HCT116 (cell line): ENCODE results near the gene CTAGE1. TPM values are rescaled to one million over a fixed set of nuclear protein-coding genes. Genes with fewer than 3 reads are reported as not detected.

Source experiments
- ATAC-seq: fragments of 200-7000 bp; cut with Tn5 transposase; 2 replicates; pipeline ENCODE4 v1.9.1; 2020; ENCODE audit warnings: mild to moderate bottlenecking, moderate library complexity
- BruUV-seq: library from RNA; stranded (reverse); fragments of 400-500 nt; replicated peaks from 2 replicates; lab custom pipeline; 2021; lab: Mats Ljungman, UMichigan
- CTCF ChIA-PET: fragments of 300-600 bp; sonication (Branson Sonifier 250); formaldehyde crosslinking; loops from one replicate; lab custom pipeline; 2021; ENCODE audit warnings: antibody characterized with exemption; lab: Charles Lee
- POLR2A ChIA-PET: fragments of 300-600, 350-600 bp; sonication (Branson Sonifier 250); formaldehyde crosslinking; loops from one replicate; lab custom pipeline; 2021; ENCODE audit warnings: antibody characterized with exemption; lab: Charles Lee
- RAD21 ChIA-PET, 2 experiments: fragments of 300-600 bp; sonication (Branson Sonifier 250); formaldehyde crosslinking; loops; one replicate each; lab custom pipeline; 2023; ENCODE audit warnings: low total read pairs in 2 of 2; ENCODE audit not compliant: uncharacterized antibody in 2 of 2, unreplicated experiment in 2 of 2, low non-redundant PET in 1 of 2; lab: Charles Lee
- DNase-seq: peaks from one replicate; pipeline ENCODE4 v3.0.0-alpha.2; 2010; ENCODE audit warnings: low read depth, low spot score
- H2AFZ ChIP-seq: fragments of 200-600 bp; shearing (Covaris generic), sonication (generic); 2 replicates; pipeline ENCODE4 v1.6.1; 2017; ENCODE audit warnings: low read depth, mixed run types, mixed read lengths, antibody characterized with exemption, low read length; ENCODE audit not compliant: poor library complexity, severe bottlenecking
- H3K27ac ChIP-seq: 2 replicates; pipeline ENCODE4 v1.5.1; 2012; ENCODE audit warnings: low read depth, low read length
- H3K27me3 ChIP-seq: fragments of 200-600 bp; sonication (generic); 2 replicates; pipeline ENCODE4 v1.6.1; 2016; ENCODE audit warnings: mixed run types, low read length, mixed read lengths; ENCODE audit not compliant: insufficient read depth
- H3K36me3 ChIP-seq, 2 experiments: fragments of 200-500 bp in 1 of 2; fragments of 200-600 bp in 1 of 2; sonication (Bioruptor generic) in 1 of 2; sonication (generic) in 1 of 2; 2 replicates each; pipeline versions ENCODE4 v1.5.1 to v1.6.1; 2014 to 2016; ENCODE audit warnings: low read length in 2 of 2, inconsistent platforms in 1 of 2, mixed read lengths in 1 of 2, mixed run types in 1 of 2; ENCODE audit not compliant: insufficient read depth in 2 of 2, control insufficient read depth in 1 of 2
- H3K4me1 ChIP-seq, 2 experiments: fragments of 200-600 bp in 1 of 2; sonication (generic) in 1 of 2; 2 replicates each; pipeline versions ENCODE4 v1.5.1 to v1.6.1; 2012 to 2017; ENCODE audit warnings: low read length in 2 of 2, inconsistent platforms in 1 of 2, mild to moderate bottlenecking in 1 of 2, mixed read lengths in 1 of 2, mixed run types in 1 of 2, moderate library complexity in 1 of 2; ENCODE audit not compliant: insufficient read depth in 2 of 2, control insufficient read depth in 1 of 2
- H3K4me2 ChIP-seq: fragments of 200-600 bp; sonication (generic); 2 replicates; pipeline ENCODE4 v1.6.1; 2017; ENCODE audit warnings: mixed run types, low read length, mixed read lengths
- H3K4me3 ChIP-seq, 2 experiments: fragments of 200-600 bp in 1 of 2; sonication (generic) in 1 of 2; replicated peaks in 1 of 2; 2 replicates each; pipeline ENCODE4 v1.5.1; 2011 to 2016; ENCODE audit warnings: low read length in 2 of 2, control low read depth in 1 of 2, low read depth in 1 of 2, mild to moderate bottlenecking in 1 of 2, mixed read lengths in 1 of 2, mixed run types in 1 of 2
- H3K79me2 ChIP-seq: fragments of 200-600 bp; sonication (generic); 2 replicates; pipeline ENCODE4 v1.6.1; 2017; ENCODE audit warnings: mild to moderate bottlenecking, mixed run types, low read length, moderate library complexity, mixed read lengths; ENCODE audit not compliant: insufficient read depth
- H3K9ac ChIP-seq: fragments of 200-600 bp; sonication (generic); 2 replicates; pipeline ENCODE4 v1.6.1; 2016; ENCODE audit warnings: low read length, mixed read lengths
- H3K9me2 ChIP-seq: fragments of 200-600 bp; sonication (generic), shearing (Covaris generic); 2 replicates; pipeline ENCODE4 v1.6.1; 2017; ENCODE audit warnings: mixed run types, mild to moderate bottlenecking, moderate library complexity; ENCODE audit not compliant: insufficient read depth
- H3K9me3 ChIP-seq, 2 experiments: fragments of 200-500 bp in 1 of 2; fragments of 200-600 bp in 1 of 2; sonication (Bioruptor generic) in 1 of 2; sonication (generic) in 1 of 2; 2 replicates each; pipeline ENCODE4 v1.6.1; 2014 to 2017; ENCODE audit warnings: low read length in 2 of 2, mixed read lengths in 2 of 2, inconsistent platforms in 1 of 2, low read depth in 1 of 2, mild to moderate bottlenecking in 1 of 2, mixed run types in 1 of 2, moderate library complexity in 1 of 2; ENCODE audit not compliant: control insufficient read depth in 1 of 2, insufficient read depth in 1 of 2
- H4K20me1 ChIP-seq: fragments of 200-600 bp; sonication (generic), shearing (Covaris generic); 2 replicates; pipeline ENCODE4 v1.6.1; 2017; ENCODE audit warnings: mixed run types, mild to moderate bottlenecking, moderate library complexity; ENCODE audit not compliant: insufficient read depth
- CBX3 ChIP-seq: IDR thresholded peaks from 2 replicates; pipeline ENCODE4 v1.6.1; 2012; ENCODE audit warnings: low read depth
- CEBPB ChIP-seq: IDR thresholded peaks from 2 replicates; pipeline ENCODE4 v1.6.1; 2012; ENCODE audit warnings: low read depth
- EGR1 ChIP-seq: IDR thresholded peaks from 2 replicates; pipeline ENCODE4 v1.6.1; 2012; ENCODE audit warnings: low read depth
- ELF1 ChIP-seq: IDR thresholded peaks from 2 replicates; pipeline ENCODE4 v1.6.1; 2012; ENCODE audit warnings: low read depth, borderline replicate concordance
- EZH2 ChIP-seq: fragments of 200-600 bp; sonication (generic); IDR thresholded peaks from 2 replicates; pipeline ENCODE4 v1.6.1; 2017; ENCODE audit warnings: antibody characterized with exemption, mixed run types
- EZH2phosphoT487 ChIP-seq: fragments of 200-600 bp; IDR thresholded peaks from 2 replicates; pipeline ENCODE4 v1.6.1; 2018; ENCODE audit warnings: antibody characterized with exemption, borderline replicate concordance
- JUND ChIP-seq: IDR thresholded peaks from 2 replicates; pipeline ENCODE4 v1.6.1; 2012
- POLR2A ChIP-seq: IDR thresholded peaks from 2 replicates; pipeline ENCODE4 v1.7.0; 2011; ENCODE audit warnings: borderline replicate concordance; ENCODE audit not compliant: insufficient read depth, insufficient read length; ENCODE audit errors: extremely low read depth
- RAD21 ChIP-seq: IDR thresholded peaks from 2 replicates; pipeline ENCODE4 v1.6.1; 2012; ENCODE audit warnings: low read depth, mild to moderate bottlenecking
- SIN3A ChIP-seq: IDR thresholded peaks from 2 replicates; pipeline ENCODE4 v1.6.1; 2012; ENCODE audit warnings: low read depth
- SP1 ChIP-seq: IDR thresholded peaks from 2 replicates; pipeline ENCODE4 v1.6.1; 2012; ENCODE audit warnings: low read depth
- SRF ChIP-seq: IDR thresholded peaks from 2 replicates; pipeline ENCODE4 v1.6.1; 2012; ENCODE audit warnings: low read depth
- YY1 ChIP-seq: IDR thresholded peaks from 2 replicates; pipeline ENCODE4 v1.6.1; 2011; ENCODE audit warnings: low read length, low read depth, moderate library complexity, mild to moderate bottlenecking; ENCODE audit not compliant: insufficient replicate concordance; ENCODE audit errors: extremely low read depth
- ZFX ChIP-seq: fragments of 450-650 bp; IDR thresholded peaks from 2 replicates; pipeline ENCODE4 v1.6.1; 2017
- intact Hi-C: fragments of 100-400 bp; cut with micrococcal nuclease; formaldehyde crosslinking; loops from 2 replicates; pipeline ENCODE4 v1.10.0; 2022
- total RNA-seq: library from RNA; stranded (reverse); gene quantifications from one replicate; pipeline ENCODE4 v1.2.1, GENCODE V29; 2021; ENCODE audit not compliant: unreplicated experiment
- TF ChIP-seq, protein P1 (sequence below), 3 experiments: fragments of 200-600 bp in 1 of 3; sonication (generic) in 1 of 3; IDR thresholded peaks in 2 of 3; conservative IDR thresholded peaks in 1 of 3; 2 replicates each; pipeline ENCODE4 v1.5.1; 2012 to 2017; ENCODE audit warnings: low read depth in 2 of 3, low read length in 2 of 3, antibody characterized with exemption in 1 of 3, borderline replicate concordance in 1 of 3, control low read depth in 1 of 3, mild to moderate bottlenecking in 1 of 3, mixed read lengths in 1 of 3, mixed run types in 1 of 3, moderate library complexity in 1 of 3; ENCODE audit not compliant: insufficient read depth in 1 of 3
- TF ChIP-seq, protein P2 (sequence below): IDR thresholded peaks from 2 replicates; pipeline ENCODE4 v1.6.1; 2012; ENCODE audit warnings: low read depth
- TF ChIP-seq, protein P3 (sequence below): IDR thresholded peaks from 2 replicates; pipeline ENCODE4 v1.6.1; 2012

Gene CTAGE1
- total RNA-seq, 1 experiment from 2014 or later: not detected

DNA sequence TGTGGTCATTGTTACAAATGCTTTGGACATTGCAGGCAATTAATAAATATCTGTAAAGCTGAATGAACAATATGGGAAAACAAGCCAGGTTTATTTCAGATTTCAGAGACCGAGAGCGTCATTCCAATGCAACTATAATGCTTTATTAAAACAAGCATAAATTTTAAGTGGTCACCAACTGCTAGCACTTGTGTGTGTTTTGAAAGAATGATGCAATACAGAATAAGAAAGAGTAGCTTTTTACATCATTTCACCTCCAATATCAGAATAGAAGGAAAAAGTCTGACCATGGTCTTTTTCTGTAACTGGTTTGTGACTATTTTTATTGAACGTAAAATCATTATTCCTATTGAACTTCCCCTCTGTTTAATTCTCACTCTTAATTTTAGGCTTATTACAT is 7.6 kb downstream of the CTAGE1 start:
- Histone ChIP-seq H4K20me1 (no peaks in the 10 kb centered on the region), H3K9me3 (no peaks in the 10 kb centered on the region), H3K4me1 (no peaks in the 10 kb centered on the region), H3K4me2 (no peak overlapping the region), H3K4me3 (no peak overlapping the region), H3K27ac (no peak overlapping the region), H3K9me2 (no peaks in the 10 kb centered on the region), H3K79me2 (no peaks in the 10 kb centered on the region), H3K36me3 (no peaks in the 10 kb centered on the region), H2AFZ (no peak overlapping the region), H3K9ac (no peak overlapping the region), H3K27me3 (no peaks in the 10 kb centered on the region)
- RAD21 ChIA-PET: no interaction called here
- POLR2A ChIA-PET: no interaction called here
- ATAC-seq (no peak), DNase-seq (no peak)
- intact Hi-C loops: no loop called here
- BruUV-seq: no TSS peak
- CTCF ChIA-PET: interaction anchor here (0.9 kb wide), 1 partner anchor 31 kb away, joined by 3 read pairs; no protein-coding TSS in a partner anchor
- TF ChIP-seq CBX3 (no peak), ELF1 (no peak), POLR2A (no peak), CEBPB (no peak), EZH2 (no peak), RAD21 (no peak), JUND (no peak), ZFX (no peak), SP1 (no peak), YY1 (no peak), SIN3A (no peak), SRF (no peak), EGR1 (no peak), EZH2phosphoT487 (no peak)
- TF ChIP-seq, protein P1, sequence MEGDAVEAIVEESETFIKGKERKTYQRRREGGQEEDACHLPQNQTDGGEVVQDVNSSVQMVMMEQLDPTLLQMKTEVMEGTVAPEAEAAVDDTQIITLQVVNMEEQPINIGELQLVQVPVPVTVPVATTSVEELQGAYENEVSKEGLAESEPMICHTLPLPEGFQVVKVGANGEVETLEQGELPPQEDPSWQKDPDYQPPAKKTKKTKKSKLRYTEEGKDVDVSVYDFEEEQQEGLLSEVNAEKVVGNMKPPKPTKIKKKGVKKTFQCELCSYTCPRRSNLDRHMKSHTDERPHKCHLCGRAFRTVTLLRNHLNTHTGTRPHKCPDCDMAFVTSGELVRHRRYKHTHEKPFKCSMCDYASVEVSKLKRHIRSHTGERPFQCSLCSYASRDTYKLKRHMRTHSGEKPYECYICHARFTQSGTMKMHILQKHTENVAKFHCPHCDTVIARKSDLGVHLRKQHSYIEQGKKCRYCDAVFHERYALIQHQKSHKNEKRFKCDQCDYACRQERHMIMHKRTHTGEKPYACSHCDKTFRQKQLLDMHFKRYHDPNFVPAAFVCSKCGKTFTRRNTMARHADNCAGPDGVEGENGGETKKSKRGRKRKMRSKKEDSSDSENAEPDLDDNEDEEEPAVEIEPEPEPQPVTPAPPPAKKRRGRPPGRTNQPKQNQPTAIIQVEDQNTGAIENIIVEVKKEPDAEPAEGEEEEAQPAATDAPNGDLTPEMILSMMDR (IDR thresholded peaks at IDR 0.05 in 2 of 3, conservative IDR thresholded peaks at IDR 0.05 in 1 of 3; ENCODE audit: borderline replicate concordance in 1 of 3, insufficient read depth in 1 of 3, low read depth in 2 of 3, low read length in 2 of 3): no peak
- TF ChIP-seq, protein P2, sequence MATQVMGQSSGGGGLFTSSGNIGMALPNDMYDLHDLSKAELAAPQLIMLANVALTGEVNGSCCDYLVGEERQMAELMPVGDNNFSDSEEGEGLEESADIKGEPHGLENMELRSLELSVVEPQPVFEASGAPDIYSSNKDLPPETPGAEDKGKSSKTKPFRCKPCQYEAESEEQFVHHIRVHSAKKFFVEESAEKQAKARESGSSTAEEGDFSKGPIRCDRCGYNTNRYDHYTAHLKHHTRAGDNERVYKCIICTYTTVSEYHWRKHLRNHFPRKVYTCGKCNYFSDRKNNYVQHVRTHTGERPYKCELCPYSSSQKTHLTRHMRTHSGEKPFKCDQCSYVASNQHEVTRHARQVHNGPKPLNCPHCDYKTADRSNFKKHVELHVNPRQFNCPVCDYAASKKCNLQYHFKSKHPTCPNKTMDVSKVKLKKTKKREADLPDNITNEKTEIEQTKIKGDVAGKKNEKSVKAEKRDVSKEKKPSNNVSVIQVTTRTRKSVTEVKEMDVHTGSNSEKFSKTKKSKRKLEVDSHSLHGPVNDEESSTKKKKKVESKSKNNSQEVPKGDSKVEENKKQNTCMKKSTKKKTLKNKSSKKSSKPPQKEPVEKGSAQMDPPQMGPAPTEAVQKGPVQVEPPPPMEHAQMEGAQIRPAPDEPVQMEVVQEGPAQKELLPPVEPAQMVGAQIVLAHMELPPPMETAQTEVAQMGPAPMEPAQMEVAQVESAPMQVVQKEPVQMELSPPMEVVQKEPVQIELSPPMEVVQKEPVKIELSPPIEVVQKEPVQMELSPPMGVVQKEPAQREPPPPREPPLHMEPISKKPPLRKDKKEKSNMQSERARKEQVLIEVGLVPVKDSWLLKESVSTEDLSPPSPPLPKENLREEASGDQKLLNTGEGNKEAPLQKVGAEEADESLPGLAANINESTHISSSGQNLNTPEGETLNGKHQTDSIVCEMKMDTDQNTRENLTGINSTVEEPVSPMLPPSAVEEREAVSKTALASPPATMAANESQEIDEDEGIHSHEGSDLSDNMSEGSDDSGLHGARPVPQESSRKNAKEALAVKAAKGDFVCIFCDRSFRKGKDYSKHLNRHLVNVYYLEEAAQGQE: no peak
- TF ChIP-seq, protein P3, sequence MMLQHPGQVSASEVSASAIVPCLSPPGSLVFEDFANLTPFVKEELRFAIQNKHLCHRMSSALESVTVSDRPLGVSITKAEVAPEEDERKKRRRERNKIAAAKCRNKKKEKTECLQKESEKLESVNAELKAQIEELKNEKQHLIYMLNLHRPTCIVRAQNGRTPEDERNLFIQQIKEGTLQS: no peak
